Stimulated activated CD4-positive, alpha-beta T cell treated with anti-CD3 and anti-CD28 coated beads, Interleukin-1b, Interleukin-23, amount 100 ng/mL, for 4 hours (primary cell): ENCODE measurements around the gene PTPA.
A peak's percentile ranks its signal among the peaks of the same experiment; 100 is the strongest.
"Not testable (repeated sequence)": the region's sequence is repeated elsewhere in the genome, so short reads cannot be mapped to it uniquely, and the experiment has no call there.

ENCODE experiments used
- DNase-seq, 2 donors: peaks; one replicate each; pipeline ENCODE4 v3.0.0-alpha.2; 2020; ENCODE audit warnings: low read depth in 2 of 2

The PTPA gene

GRCh38 chr9:129109537-129109903, 1.7 kb upstream of the PTPA start:
- DNase-seq: no peak

GRCh38 chr9:129109952-129110739, 1.1 kb upstream of the PTPA start:
- no peak for DNase-seq

- DNase-seq: peak in 1 of 2 donors; percentile 18
Measured at GRCh38 chr9:129111528-129112151, 425 bp downstream of the PTPA start.

GRCh38 chr9:129112526-129112925, 1.3 kb downstream of the PTPA start:
- not testable (repeated sequence) for DNase-seq

- no peak for DNase-seq
Measured at GRCh38 chr9:129113645-129114304, 2.6 kb downstream of the PTPA start.

- DNase-seq: no peak
Measured at GRCh38 chr9:129118799-129119198, 7.6 kb downstream of the PTPA start.

- DNase-seq: no peak
Measured at GRCh38 chr9:129121483-129121882, 10.3 kb downstream of the PTPA start.

GRCh38 chr9:129122133-129122532, 10.9 kb downstream of the PTPA start:
- no peak for DNase-seq

GRCh38 chr9:129122976-129123375, 11.8 kb downstream of the PTPA start:
- not testable (repeated sequence) for DNase-seq

- no peak for DNase-seq
Measured at GRCh38 chr9:129124506-129125069, 13.4 kb downstream of the PTPA start.

GRCh38 chr9:129125478-129125877, 14.3 kb downstream of the PTPA start:
- DNase-seq: no peak

- no peak for DNase-seq
Measured at GRCh38 chr9:129126749-129127618, 15.8 kb downstream of the PTPA start.

GRCh38 chr9:129128689-129129088, 17.5 kb downstream of the PTPA start:
- no peak for DNase-seq

- DNase-seq: not testable (repeated sequence)
Measured at GRCh38 chr9:129130271-129130670, 19.1 kb downstream of the PTPA start.

- DNase-seq: no peak
Measured at GRCh38 chr9:129130791-129131190, 19.6 kb downstream of the PTPA start.

GRCh38 chr9:129131300-129132145, 20.3 kb downstream of the PTPA start:
- DNase-seq: peak; percentile 78 to 86

GRCh38 chr9:129133082-129133481, 21.9 kb downstream of the PTPA start:
- no peak for DNase-seq

GRCh38 chr9:129135476-129135875, 24.3 kb downstream of the PTPA start:
- DNase-seq: no peak

- DNase-seq: no peak
Measured at GRCh38 chr9:129136446-129137035, 25.3 kb downstream of the PTPA start.
